Endothelial cell (in vitro differentiated cells): Measurements from ENCODE around the gene ARL8A. TPM values are rescaled to one million over a fixed set of nuclear protein-coding genes. Genes with fewer than 3 reads are reported as not detected.
"Not testable (repeated sequence)": the region's sequence is repeated elsewhere in the genome, so short reads cannot be mapped to it uniquely, and the experiment has no call there.

Experiments used
- DNase-seq: peaks from one replicate; pipeline ENCODE4 v3.0.0; 2021; ENCODE audit warnings: low spot score
- H3K27ac Mint-ChIP-seq: one replicate; pipeline ENCODE4 v1.8.0; 2021; ENCODE audit warnings: mixed read lengths, inconsistent platforms; ENCODE audit not compliant: unreplicated experiment
- H3K27me3 Mint-ChIP-seq: one replicate; pipeline ENCODE4 v1.8.0; 2021; ENCODE audit warnings: mild to moderate bottlenecking, moderate library complexity, mixed read lengths, inconsistent platforms; ENCODE audit not compliant: unreplicated experiment
- H3K36me3 Mint-ChIP-seq: one replicate; pipeline ENCODE4 v1.8.0; 2021; ENCODE audit warnings: mild to moderate bottlenecking, low read depth, mixed read lengths, inconsistent platforms; ENCODE audit not compliant: unreplicated experiment
- H3K4me1 Mint-ChIP-seq: one replicate; pipeline ENCODE4 v1.8.0; 2021; ENCODE audit warnings: mild to moderate bottlenecking, mixed read lengths, inconsistent platforms; ENCODE audit not compliant: unreplicated experiment
- H3K4me3 Mint-ChIP-seq: one replicate; pipeline ENCODE4 v1.8.0; 2021; ENCODE audit warnings: mild to moderate bottlenecking, mixed read lengths, inconsistent platforms; ENCODE audit not compliant: unreplicated experiment
- H3K9me3 Mint-ChIP-seq: one replicate; pipeline ENCODE4 v1.8.0; 2021; ENCODE audit warnings: mixed read lengths, inconsistent platforms; ENCODE audit not compliant: unreplicated experiment
- CTCF ChIP-seq: fragments of 200-600 bp; sonication (generic); IDR thresholded peaks from one replicate; pipeline ENCODE4 v1.5.0; 2021; ENCODE audit warnings: antibody characterized with exemption; ENCODE audit not compliant: unreplicated experiment
- long read RNA-seq: library from polyadenylated mRNA; unstranded; transcript quantifications from one replicate; pipeline ENCODE4 v2.0.0, GENCODE V29; 2020; ENCODE audit not compliant: unreplicated experiment
- total RNA-seq: library from RNA; stranded (reverse); fragmentation: NEBNext Ultra II Directional; extraction: Animal tissue kit (Norgen Biotek cat#: 25700); gene quantifications from one replicate; pipeline ENCODE4 v1.2.1, GENCODE V29; 2021; ENCODE audit not compliant: unreplicated experiment

Gene ARL8A
- 38.8 TPM for total RNA-seq
- long read RNA-seq, partial matches to known transcripts, result 0 of 1 reads
- long read RNA-seq, other reads (novel, unspliced or antisense), result 1 of 1 reads

DNA sequence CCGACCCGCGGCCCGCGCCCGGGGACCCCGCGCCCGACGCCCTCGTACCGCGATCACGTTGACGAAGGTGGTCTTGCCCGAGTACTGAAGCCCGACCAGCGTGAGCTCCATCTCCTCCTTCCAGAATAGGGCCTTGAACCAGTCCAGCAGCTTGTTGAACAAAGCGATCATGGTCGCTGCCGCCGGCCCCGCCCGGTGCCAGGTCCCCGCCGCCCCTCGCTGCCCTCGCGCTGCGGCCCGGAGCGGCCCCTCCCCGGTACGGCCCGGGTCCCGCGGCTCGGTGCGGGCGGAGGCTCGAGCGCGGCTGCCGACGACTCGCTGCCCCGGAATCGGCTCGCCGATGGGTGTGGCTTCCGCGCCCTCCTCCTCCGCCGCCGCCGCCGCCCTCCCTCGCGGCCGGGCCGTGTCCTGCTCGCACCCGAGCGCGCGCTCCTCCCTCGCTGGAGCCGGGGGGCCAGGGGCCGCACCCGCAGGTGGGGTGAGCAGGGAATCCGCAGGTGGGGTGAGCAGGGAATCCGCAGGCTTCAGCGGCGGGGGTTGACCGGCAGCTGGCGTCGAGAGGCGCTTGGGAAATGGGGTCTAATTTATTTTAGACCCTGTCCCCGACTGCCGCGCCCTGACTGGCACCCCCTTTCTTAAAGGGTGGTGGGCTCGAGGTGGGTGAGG lies at the start of gene ARL8A:
TSS of gene ARL8A (minus strand) at position 336 of the 666 bp plus-strand sequence. CDS start at position 171, 165 bp downstream.
- H3K4me3 Mint-ChIP-seq, result peak within 1 kb of the TSS; percentile 97
- peaks cover 3% of the 10 kb centered on the region for H3K36me3 Mint-ChIP-seq
- H3K9me3 Mint-ChIP-seq, result no peaks in the 10 kb centered on the region
- DNase-seq, result peak; percentile 58
- H3K4me1 Mint-ChIP-seq, result peaks cover 9% of the 10 kb centered on the region
- no peak for TF ChIP-seq CTCF
- peaks cover 19% of the 10 kb centered on the region for H3K27me3 Mint-ChIP-seq
- peak within 1 kb of the TSS; percentile 85 for H3K27ac Mint-ChIP-seq

DNA sequence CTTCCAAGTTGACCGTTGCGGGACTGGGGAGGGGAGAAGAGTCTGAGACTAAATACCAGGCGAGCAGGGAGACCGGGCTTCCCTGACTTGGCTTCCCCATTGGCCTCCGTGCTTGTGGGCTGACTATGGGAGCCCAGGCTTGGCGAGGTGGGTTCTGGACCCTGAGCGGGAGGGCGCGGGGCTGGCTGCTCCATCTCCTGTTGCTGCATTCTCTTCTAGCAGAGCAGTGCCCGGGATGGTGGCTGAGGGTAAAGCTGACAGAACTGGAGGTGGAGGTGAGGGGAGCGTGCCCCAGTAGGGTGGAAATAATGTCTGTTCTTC lies 49.8 kb upstream of the ARL8A start:
- TF ChIP-seq CTCF, result no peak
- no peak overlapping the region for H3K27ac Mint-ChIP-seq
- H3K4me3 Mint-ChIP-seq, result no peak overlapping the region
- DNase-seq, result no peak
- H3K9me3 Mint-ChIP-seq, result no peaks in the 10 kb centered on the region
- no peaks in the 10 kb centered on the region for H3K36me3 Mint-ChIP-seq
- H3K4me1 Mint-ChIP-seq, result peaks cover 2% of the 10 kb centered on the region
- peaks cover 15% of the 10 kb centered on the region for H3K27me3 Mint-ChIP-seq

DNA sequence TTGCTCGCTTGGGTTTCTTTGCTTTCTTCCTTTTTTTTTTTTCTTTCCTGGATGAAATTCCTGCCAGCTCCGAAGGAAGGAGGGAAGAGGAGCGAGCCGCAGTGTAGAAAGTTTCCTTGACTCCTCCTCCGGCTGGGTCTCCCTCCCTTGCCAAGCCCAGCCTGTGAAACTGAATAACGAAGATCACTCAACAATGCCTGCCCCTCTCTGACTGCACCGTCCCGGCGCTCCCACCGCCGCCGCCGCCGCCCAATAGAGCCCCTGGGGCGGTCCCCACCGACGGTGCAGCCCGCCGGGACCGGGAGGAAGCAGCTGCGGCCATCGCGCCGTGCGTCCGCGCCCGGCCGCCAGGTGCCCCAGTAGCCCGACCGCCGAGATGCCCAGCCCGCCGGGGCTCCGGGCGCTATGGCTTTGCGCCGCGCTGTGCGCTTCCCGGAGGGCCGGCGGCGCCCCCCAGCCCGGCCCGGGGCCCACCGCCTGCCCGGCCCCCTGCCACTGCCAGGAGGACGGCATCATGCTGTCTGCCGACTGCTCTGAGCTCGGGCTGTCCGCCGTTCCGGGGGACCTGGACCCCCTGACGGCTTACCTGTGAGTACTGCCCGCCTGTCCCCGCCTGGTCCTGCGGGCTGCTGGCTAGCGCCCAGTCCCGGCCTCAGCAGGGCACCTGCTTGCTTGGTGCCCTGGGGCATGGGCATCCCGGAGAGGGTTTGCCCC lies 49.2 kb upstream of the ARL8A start, which contains the start of gene LGR6:
TSS of gene LGR6 (plus strand) at position 186 of the 714 bp plus-strand sequence. CDS start at position 377, 191 bp downstream.
- H3K27me3 Mint-ChIP-seq, result peaks cover 15% of the 10 kb centered on the region
- no peak within 1 kb of the TSS for H3K4me3 Mint-ChIP-seq
- no peak within 1 kb of the TSS for H3K27ac Mint-ChIP-seq
- TF ChIP-seq CTCF, result no peak
- no peaks in the 10 kb centered on the region for H3K36me3 Mint-ChIP-seq
- no peaks in the 10 kb centered on the region for H3K9me3 Mint-ChIP-seq
- H3K4me1 Mint-ChIP-seq, result peaks cover 2% of the 10 kb centered on the region
- DNase-seq, result peak; percentile 42

DNA sequence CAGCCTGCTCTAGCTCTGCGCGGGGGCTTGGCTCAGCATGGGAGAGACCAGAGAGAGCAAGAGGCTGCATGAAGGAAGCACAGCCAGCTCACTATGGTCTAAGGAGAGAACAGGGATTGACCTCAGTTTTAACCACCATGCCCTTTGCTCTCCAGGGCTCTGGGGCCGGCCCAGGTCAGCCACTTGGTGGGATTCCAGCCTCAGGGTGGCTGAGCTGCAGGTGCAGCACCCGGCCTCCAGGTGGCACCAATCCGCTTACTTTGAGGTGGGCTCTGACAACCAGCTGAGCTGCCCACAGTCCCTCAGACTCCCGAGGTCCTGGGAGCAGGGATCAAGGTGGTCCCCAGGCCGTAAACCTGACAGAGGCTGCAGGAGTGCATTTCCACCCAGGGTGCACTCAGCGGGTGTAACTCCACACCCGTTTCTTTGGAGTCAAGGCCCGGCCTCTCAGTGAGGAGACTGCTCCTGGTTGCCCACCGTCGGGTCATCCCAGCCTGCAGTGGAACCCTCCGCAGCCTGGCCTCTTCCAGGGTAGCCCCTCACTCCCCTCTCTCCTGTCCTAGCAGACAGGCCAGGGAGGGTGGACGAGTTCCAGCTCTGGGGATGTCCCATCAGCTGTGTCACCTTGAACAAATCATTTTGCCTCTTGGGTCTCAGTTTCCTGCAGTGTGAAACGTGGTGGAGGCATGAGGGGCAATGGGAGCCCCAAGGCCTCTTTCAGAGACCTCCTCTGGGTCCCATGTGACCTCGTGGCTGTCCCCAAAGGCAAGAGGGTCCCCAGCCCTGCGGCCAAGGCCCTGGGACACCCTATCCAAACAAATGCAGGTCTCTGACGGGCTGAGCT lies 48.5 kb upstream of the ARL8A start:
- H3K4me1 Mint-ChIP-seq, result peaks cover 2% of the 10 kb centered on the region

DNA sequence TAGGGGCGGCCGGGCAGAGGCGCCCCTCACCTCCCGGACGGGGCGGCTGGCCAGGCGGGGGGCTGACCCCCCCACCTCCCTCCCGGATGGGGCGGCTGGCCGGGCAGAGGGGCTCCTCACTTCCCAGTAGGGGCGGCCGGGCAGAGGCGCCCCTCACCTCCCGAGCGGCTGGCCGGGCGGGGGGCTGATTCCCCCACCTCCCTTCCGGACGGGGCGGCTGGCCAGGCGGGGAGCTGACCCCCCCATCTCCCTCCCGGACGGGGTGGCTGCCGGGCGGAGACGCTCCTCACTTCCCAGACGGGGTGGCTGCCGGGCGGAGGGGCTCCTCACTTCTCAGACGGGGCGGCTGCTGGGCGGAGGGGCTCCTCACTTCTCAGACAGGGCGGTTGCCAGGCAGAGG lies 46.9 kb upstream of the ARL8A start:
- H3K9me3 Mint-ChIP-seq, H3K4me3 Mint-ChIP-seq, H3K27ac Mint-ChIP-seq, DNase-seq, H3K36me3 Mint-ChIP-seq, H3K4me1 Mint-ChIP-seq: not testable (repeated sequence)
- H3K27me3 Mint-ChIP-seq, result peaks cover 17% of the 10 kb centered on the region

More for the DNA sequence above, 48.5 kb upstream of the ARL8A start:
- peak; percentile 90 for TF ChIP-seq CTCF
- Mint-ChIP-seq H3K36me3 (no peaks in the 10 kb centered on the region), H3K27ac (no peak overlapping the region), H3K9me3 (no peaks in the 10 kb centered on the region), H3K27me3 (peaks cover 17% of the 10 kb centered on the region), H3K4me3 (no peak overlapping the region)
- DNase-seq, result peak; percentile 84
